Fibroblast of mammary gland (primary cell): ENCODE measurements around the gene PRRX2.

Experiments
- DNase-seq: peaks from one replicate; pipeline ENCODE4 v3.0.0-alpha.2; 2010; ENCODE audit warnings: low read depth
- H3K4me3 ChIP-seq: 2 replicates; pipeline ENCODE4 v1.5.1; 2011; ENCODE audit warnings: low read depth, mild to moderate bottlenecking, low read length, moderate library complexity; ENCODE audit not compliant: control insufficient read depth
- CTCF ChIP-seq: conservative IDR thresholded peaks from 2 replicates; pipeline ENCODE4 v1.5.1; 2011; ENCODE audit warnings: low read depth, low read length, inconsistent platforms; ENCODE audit not compliant: control insufficient read depth, insufficient read depth

Gene PRRX2

GRCh38 chr9:129624947-129625346, 40.5 kb upstream of the PRRX2 start:
- no peak overlapping the region for H3K4me3 ChIP-seq
- no peak for TF ChIP-seq CTCF
- DNase-seq, result peak; percentile 41

GRCh38 chr9:129626079-129626624, 39.3 kb upstream of the PRRX2 start, which contains the start of gene NTMT1:
TSS of gene NTMT1 (plus strand) at chr9:129626163. CDS start at chr9:129632704, 6,541 bp downstream.
- TF ChIP-seq CTCF, result no peak

GRCh38 chr9:129626625-129627284, 38.7 kb upstream of the PRRX2 start:
- no peak for TF ChIP-seq CTCF
- peak; percentile 72 for DNase-seq
- peak overlapping the region; percentile 87 for H3K4me3 ChIP-seq

More at GRCh38 chr9:129626079-129626624, 39.3 kb upstream of the PRRX2 start, which contains the start of gene NTMT1:
- DNase-seq, result peak; percentile 79
- peak within 1 kb of the TSS; percentile 87 for H3K4me3 ChIP-seq

GRCh38 chr9:129627556-129628440, 37.6 kb upstream of the PRRX2 start:
- peak overlapping the region; percentile 87 for H3K4me3 ChIP-seq

GRCh38 chr9:129628709-129629108, 36.7 kb upstream of the PRRX2 start:
- H3K4me3 ChIP-seq, result no peak overlapping the region
- no peak for TF ChIP-seq CTCF
- DNase-seq, result no peak

More at GRCh38 chr9:129627556-129628440, 37.6 kb upstream of the PRRX2 start:
- TF ChIP-seq CTCF, result no peak
- DNase-seq, result no peak

- H3K4me3 ChIP-seq, result no peak overlapping the region
- TF ChIP-seq CTCF, result no peak
- no peak for DNase-seq
Measured at GRCh38 chr9:129629251-129629820, 36.1 kb upstream of the PRRX2 start.
